ENCODE results near the gene ZNF212.

Gene ZNF212

GRCh38 chr7:149239345-149240143 lies at the start of gene ZNF212:
Gene ZNF212, plus strand, starts transcription at chr7:149239651. Its CDS starts 128 bp downstream, at chr7:149239779.
- DNase-seq (ENCODE audit: low read depth) = peak; percentile 90

GRCh38 chr7:149191851-149192250 lies 47.6 kb upstream of the ZNF212 start:
- DNase-seq (ENCODE audit: low read depth) = no peak

- DNase-seq (ENCODE audit: low read depth) = no peak
These were observed 44.7 kb upstream of the ZNF212 start for GRCh38 chr7:149194799-149195179.

- DNase-seq (ENCODE audit: low read depth) = peak; percentile 80
These were observed 44.0 kb upstream of the ZNF212 start, which contains the start of gene ZNF282 for GRCh38 chr7:149195180-149196150. Gene ZNF282, plus strand, starts transcription at chr7:149195546. Its CDS starts 44 bp downstream, at chr7:149195590.

- peak; percentile 13 for DNase-seq (ENCODE audit: low read depth)
These were observed 43.2 kb upstream of the ZNF212 start for GRCh38 chr7:149196151-149196704.

- DNase-seq (ENCODE audit: low read depth) = peak; percentile 12
These were observed 42.7 kb upstream of the ZNF212 start for GRCh38 chr7:149196705-149197171.

GRCh38 chr7:149197675-149198074 lies 41.8 kb upstream of the ZNF212 start:
- DNase-seq (ENCODE audit: low read depth) = no peak

GRCh38 chr7:149198161-149198816 lies 41.2 kb upstream of the ZNF212 start:
- DNase-seq (ENCODE audit: low read depth) = no peak

- no peak for DNase-seq (ENCODE audit: low read depth)
These were observed 40.0 kb upstream of the ZNF212 start for GRCh38 chr7:149199234-149199995.

- no peak for DNase-seq (ENCODE audit: low read depth)
These were observed 36.6 kb upstream of the ZNF212 start for GRCh38 chr7:149202831-149203231.

GRCh38 chr7:149205690-149206381 lies 33.6 kb upstream of the ZNF212 start:
- DNase-seq (ENCODE audit: low read depth) = no peak

- no peak for DNase-seq (ENCODE audit: low read depth)
These were observed 32.0 kb upstream of the ZNF212 start for GRCh38 chr7:149207324-149208035.

GRCh38 chr7:149209518-149210269 lies 29.8 kb upstream of the ZNF212 start:
- DNase-seq (ENCODE audit: low read depth) = peak; percentile 86

- DNase-seq (ENCODE audit: low read depth) = no peak
These were observed 28.9 kb upstream of the ZNF212 start for GRCh38 chr7:149210551-149210950.

GRCh38 chr7:149214020-149214720 lies 25.3 kb upstream of the ZNF212 start:
- DNase-seq (ENCODE audit: low read depth) = no peak

- no peak for DNase-seq (ENCODE audit: low read depth)
These were observed 23.0 kb upstream of the ZNF212 start for GRCh38 chr7:149216402-149216801.

- DNase-seq (ENCODE audit: low read depth) = no peak
These were observed 21.9 kb upstream of the ZNF212 start for GRCh38 chr7:149217570-149217969.

All from activated T-cell treated with anti-CD3 and anti-CD28 coated beads for 48 hours (primary cell).